Prostate gland (tissue), 2 donors: ENCODE data around the gene GHR.

Experiments
- CTCF ChIP-seq, 4 experiments: fragments of 200-600 bp in 2 of 4; fragments of 450-650 bp in 2 of 4; sonication (generic) in 2 of 4; IDR thresholded peaks; 1 replicate in 3 of 4; 2 replicates in 1 of 4; pipeline ENCODE4 v1.5.1; 2016 to 2019; ENCODE audit warnings: antibody characterized with exemption in 4 of 4, mild to moderate bottlenecking in 2 of 4, moderate library complexity in 2 of 4
- POLR2AphosphoS5 ChIP-seq: sonication (generic); formaldehyde crosslinking; IDR thresholded peaks from one replicate; pipeline ENCODE4 v1.6.1; 2017; ENCODE audit warnings: antibody characterized with exemption

GRCh38 chr5:42491699-42492098 is 68.5 kb downstream of the GHR start:
- TF ChIP-seq CTCF (IDR thresholded peaks at IDR 0.05), result no peak
- TF ChIP-seq POLR2AphosphoS5, result no peak
